Measurements from ENCODE around the gene IL20RB.
"Not testable (repeated sequence)": the region's sequence is repeated elsewhere in the genome, so short reads cannot be mapped to it uniquely, and the experiment has no call there.

Gene IL20RB

GRCh38 chr3:136943436-136943835 is 14.3 kb upstream of the IL20RB start:
- in situ Hi-C loops (cut with HindIII; ENCODE audit: low sequenced_read_pairs), result no loop called here

GRCh38 chr3:136946978-136947377 is 10.8 kb upstream of the IL20RB start:
- in situ Hi-C loops (cut with HindIII; ENCODE audit: low sequenced_read_pairs), result no loop called here

- in situ Hi-C loops (cut with HindIII; ENCODE audit: low sequenced_read_pairs), result no loop called here
These were observed 10.3 kb upstream of the IL20RB start for GRCh38 chr3:136947477-136947876.

- in situ Hi-C loops (cut with HindIII; ENCODE audit: low sequenced_read_pairs), result no loop called here
These were observed 8.6 kb upstream of the IL20RB start for GRCh38 chr3:136949146-136949545.

- in situ Hi-C loops (cut with HindIII; ENCODE audit: low sequenced_read_pairs), result no loop called here
These were observed 8.1 kb upstream of the IL20RB start for GRCh38 chr3:136949708-136950107.

- in situ Hi-C loops (cut with HindIII; ENCODE audit: low sequenced_read_pairs), result no loop called here
These were observed 7.2 kb upstream of the IL20RB start for GRCh38 chr3:136950623-136951022.

GRCh38 chr3:136952292-136952691 is 5.5 kb upstream of the IL20RB start:
- in situ Hi-C loops (cut with HindIII; ENCODE audit: low sequenced_read_pairs), result no loop called here

- in situ Hi-C loops (cut with HindIII; ENCODE audit: low sequenced_read_pairs), result no loop called here
These were observed 3.5 kb upstream of the IL20RB start for GRCh38 chr3:136954251-136954650.

- in situ Hi-C loops (cut with HindIII; ENCODE audit: low sequenced_read_pairs), result no loop called here
These were observed 2.6 kb upstream of the IL20RB start for GRCh38 chr3:136954980-136955780.

- in situ Hi-C loops (cut with HindIII; ENCODE audit: low sequenced_read_pairs), result no loop called here
These were observed 2.0 kb upstream of the IL20RB start for GRCh38 chr3:136955813-136956212.

- in situ Hi-C loops (cut with HindIII; ENCODE audit: low sequenced_read_pairs), result no loop called here
These were observed 812 bp upstream of the IL20RB start for GRCh38 chr3:136956971-136957370.

GRCh38 chr3:136958939-136959338 is 1.2 kb downstream of the IL20RB start:
- in situ Hi-C loops (cut with HindIII; ENCODE audit: low sequenced_read_pairs), result no loop called here

GRCh38 chr3:136959599-136959998 is 1.8 kb downstream of the IL20RB start:
- in situ Hi-C loops (cut with HindIII; ENCODE audit: low sequenced_read_pairs), result no loop called here

GRCh38 chr3:136960838-136961836 is 3.4 kb downstream of the IL20RB start:
- in situ Hi-C loops (cut with HindIII; ENCODE audit: low sequenced_read_pairs), result no loop called here

GRCh38 chr3:136962927-136963326 is 5.1 kb downstream of the IL20RB start:
- in situ Hi-C loops (cut with HindIII; ENCODE audit: low sequenced_read_pairs), result no loop called here

GRCh38 chr3:136969539-136969938 is 11.8 kb downstream of the IL20RB start:
- in situ Hi-C loops (cut with HindIII; ENCODE audit: low sequenced_read_pairs), result not testable (repeated sequence)

GRCh38 chr3:136973352-136973751 is 15.6 kb downstream of the IL20RB start:
- in situ Hi-C loops (cut with HindIII; ENCODE audit: low sequenced_read_pairs), result no loop called here

- in situ Hi-C loops (cut with HindIII; ENCODE audit: low sequenced_read_pairs), result no loop called here
These were observed 16.9 kb downstream of the IL20RB start for GRCh38 chr3:136974670-136975069.

- in situ Hi-C loops (cut with HindIII; ENCODE audit: low sequenced_read_pairs), result no loop called here
These were observed 21.4 kb downstream of the IL20RB start for GRCh38 chr3:136979204-136979603.

GRCh38 chr3:136979684-136980083 is 21.9 kb downstream of the IL20RB start:
- in situ Hi-C loops (cut with HindIII; ENCODE audit: low sequenced_read_pairs), result no loop called here

- in situ Hi-C loops (cut with HindIII; ENCODE audit: low sequenced_read_pairs), result no loop called here
These were observed 24.2 kb downstream of the IL20RB start for GRCh38 chr3:136982033-136982432.
